Activated gamma-delta T cell (primary cell): ENCODE data around the gene MFSD1.

Source experiments
- DNase-seq: peaks from one replicate; lab custom pipeline; 2025; lab: John Stamatoyannopoulos, UW
- total RNA-seq, 2 donors: gene quantifications; one replicate each; lab custom pipeline; 2026; lab: John Stamatoyannopoulos, UW

The MFSD1 gene, protein sequence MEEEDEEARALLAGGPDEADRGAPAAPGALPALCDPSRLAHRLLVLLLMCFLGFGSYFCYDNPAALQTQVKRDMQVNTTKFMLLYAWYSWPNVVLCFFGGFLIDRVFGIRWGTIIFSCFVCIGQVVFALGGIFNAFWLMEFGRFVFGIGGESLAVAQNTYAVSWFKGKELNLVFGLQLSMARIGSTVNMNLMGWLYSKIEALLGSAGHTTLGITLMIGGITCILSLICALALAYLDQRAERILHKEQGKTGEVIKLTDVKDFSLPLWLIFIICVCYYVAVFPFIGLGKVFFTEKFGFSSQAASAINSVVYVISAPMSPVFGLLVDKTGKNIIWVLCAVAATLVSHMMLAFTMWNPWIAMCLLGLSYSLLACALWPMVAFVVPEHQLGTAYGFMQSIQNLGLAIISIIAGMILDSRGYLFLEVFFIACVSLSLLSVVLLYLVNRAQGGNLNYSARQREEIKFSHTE
- 53.4 to 59.1 reads per million in 2 donors for total RNA-seq

- DNase-seq, result peak; percentile 80
These were observed at the start of gene MFSD1 for GRCh38 chr3:158801696-158802408. Gene MFSD1 (plus strand): TSS chr3:158802054. CDS start chr3:158802153, 99 bp downstream.

DNA sequence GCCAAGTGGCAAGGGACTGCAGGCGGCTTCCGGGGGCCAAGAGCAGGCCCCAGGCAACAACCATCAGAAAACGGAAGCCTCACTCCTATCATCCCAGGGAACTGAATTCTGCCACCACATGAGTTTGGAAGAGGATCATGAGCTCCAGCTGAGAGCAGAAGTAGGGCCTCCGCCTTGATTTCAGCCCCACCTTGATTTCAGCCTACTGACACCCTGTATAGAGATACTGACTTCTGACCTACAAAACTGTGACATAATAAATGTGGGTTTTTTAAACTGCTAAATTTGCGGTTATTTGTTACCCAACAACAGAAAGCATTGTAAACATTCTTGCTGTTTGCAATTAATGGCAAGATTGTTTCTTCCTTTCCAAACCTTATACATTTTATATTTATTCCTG is 48.0 kb upstream of the MFSD1 start:
- DNase-seq, result no peak

DNA sequence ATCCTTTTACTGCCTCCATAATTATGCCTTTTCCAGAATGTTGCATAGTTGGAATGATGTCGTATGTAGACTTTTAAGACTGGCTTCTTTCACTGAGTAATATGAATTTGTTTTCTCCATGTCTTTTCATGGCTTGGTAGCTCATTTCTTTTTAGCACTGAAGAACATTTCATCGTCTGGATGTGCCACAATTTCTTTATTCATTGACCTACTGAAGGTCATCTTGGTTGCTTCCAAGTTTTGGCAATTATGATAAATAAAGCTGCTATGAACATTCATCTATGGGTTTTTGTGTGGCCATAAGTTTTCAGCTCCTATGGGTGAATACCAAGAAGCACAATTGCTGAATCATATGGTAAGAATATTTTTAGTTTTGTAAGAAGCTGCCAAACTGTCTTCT is 46.4 kb upstream of the MFSD1 start:
- DNase-seq, result no peak

GRCh38 chr3:158761350-158761749 is 40.5 kb upstream of the MFSD1 start:
- no peak for DNase-seq

DNA sequence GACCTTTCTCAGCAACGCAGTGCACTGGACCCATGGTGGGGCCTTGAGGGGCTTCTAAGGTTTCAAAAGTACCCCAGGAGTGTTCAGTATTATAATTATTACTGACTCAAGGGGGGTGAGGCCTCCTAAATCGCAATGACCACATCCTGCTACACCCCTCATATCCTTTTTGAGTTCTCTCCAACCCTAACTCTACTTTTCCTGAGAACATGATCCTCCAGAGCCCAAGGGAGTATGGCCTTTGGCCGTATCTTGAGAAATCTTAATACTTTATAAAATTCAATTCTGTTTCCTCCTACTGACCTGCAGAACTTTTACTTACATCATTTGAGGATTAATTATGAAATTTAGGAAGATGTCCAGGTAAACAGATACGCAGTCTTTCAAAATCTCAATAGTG is 39.2 kb upstream of the MFSD1 start:
- no peak for DNase-seq

DNA sequence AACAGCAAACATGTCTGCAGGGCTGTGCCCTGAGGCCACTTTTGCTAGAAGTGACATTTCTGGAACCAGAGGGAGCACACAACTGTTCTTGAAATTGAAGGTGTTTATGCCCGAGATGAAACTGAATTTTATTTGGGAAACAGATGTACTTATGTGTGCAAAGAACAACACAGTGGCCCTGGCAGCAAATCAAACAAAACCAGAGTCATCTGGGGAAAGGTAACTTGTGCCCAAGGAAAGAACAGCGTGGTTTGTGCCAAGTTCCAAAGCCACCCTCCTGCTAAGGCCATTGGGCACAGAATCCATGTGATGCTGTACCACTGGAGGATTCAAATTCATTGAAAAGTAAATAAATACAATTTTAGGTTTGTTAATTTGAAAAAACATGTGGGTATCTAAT is 38.4 kb upstream of the MFSD1 start:
- DNase-seq, result no peak

- no peak for DNase-seq
These were observed 36.2 kb upstream of the MFSD1 start for GRCh38 chr3:158765518-158766205.

DNA sequence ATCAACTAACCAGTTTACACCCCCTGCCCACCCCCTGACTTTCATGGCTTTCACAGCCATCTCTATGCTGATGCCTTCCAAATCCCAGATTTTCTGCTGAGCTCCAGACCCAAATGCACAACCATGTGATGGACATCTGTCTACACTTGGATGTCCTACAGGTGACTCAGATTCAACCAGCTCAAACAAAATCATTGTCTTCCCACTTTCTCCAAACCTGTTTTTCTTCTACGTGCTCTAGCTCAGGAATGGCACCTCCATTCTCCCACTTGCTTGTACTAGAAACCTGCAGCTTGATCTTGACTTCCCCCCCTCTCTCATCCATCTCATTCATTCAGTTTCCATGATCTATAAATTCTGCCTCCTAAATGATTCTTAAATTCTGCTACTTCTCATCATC is 35.5 kb upstream of the MFSD1 start:
- DNase-seq, result no peak

DNA sequence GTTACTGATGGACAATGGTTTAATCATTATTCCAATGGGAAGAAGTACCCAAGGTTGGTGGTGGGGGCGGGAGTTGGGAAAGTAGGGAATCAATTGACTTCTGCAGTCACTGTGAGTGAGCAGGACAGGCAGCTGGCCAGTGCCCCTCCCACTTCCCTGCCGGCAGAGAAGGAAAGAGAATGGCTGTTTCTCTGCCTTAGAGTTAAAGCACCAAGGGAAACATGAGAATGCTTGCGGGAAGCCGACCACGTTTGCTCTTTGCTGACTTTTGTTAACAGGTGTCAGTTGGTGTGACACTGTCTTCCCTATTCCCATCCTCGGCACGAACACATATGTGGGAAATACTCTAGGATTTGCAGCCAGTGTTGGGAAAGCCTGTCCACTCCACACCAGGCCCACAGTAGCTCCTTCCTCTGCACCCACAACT is 33.5 kb upstream of the MFSD1 start:
- DNase-seq, result no peak

DNA sequence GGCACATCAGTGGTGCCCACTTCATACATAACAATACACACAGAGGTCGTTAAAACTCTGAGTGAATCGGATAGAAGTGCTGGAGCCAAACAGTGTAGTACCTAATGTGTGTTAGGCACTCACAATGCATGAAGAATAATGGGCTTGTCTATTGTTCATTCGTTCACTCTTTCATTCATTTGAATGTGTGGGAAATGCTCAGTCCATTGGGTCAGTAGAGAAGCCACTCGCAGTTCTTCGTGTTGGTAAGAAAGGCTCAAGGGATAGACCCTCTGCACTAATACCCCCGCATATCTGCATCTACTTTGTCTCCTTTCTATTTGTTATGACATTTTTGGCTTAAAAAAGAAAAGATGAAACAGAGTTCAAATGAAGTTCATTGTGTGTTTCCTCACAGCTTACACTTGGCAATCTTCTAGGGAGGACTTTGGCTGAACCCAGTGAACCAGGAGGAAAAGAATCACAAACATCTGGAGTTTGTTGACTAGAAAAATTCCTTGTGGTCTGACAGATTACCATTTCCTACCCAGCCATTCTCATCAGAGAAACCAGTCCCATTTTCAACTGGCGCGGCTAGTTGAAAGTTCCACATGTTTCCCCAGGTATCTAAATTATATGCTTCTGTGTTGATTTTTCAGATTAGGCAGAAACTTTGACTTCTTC is 32.8 kb upstream of the MFSD1 start:
- no peak for DNase-seq

DNA sequence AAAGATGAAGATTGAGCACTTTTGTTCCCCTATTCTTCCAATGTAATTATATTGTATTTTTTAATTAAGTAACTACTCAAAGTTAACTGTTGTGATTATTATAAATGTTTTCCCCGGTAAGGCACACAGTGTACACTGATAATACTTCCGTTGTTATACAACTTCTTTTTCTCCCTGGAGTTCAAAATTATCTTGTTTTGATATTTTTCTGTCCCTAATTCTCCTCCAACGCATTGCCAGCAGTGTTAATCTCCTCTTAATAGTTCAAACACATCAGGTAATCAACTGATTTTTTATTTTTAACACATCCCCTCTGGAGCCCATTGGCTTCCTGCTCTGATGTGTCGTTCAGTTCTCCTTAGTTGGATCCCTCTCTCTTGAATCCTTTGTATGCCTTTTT is 32.3 kb upstream of the MFSD1 start:
- no peak for DNase-seq

DNA sequence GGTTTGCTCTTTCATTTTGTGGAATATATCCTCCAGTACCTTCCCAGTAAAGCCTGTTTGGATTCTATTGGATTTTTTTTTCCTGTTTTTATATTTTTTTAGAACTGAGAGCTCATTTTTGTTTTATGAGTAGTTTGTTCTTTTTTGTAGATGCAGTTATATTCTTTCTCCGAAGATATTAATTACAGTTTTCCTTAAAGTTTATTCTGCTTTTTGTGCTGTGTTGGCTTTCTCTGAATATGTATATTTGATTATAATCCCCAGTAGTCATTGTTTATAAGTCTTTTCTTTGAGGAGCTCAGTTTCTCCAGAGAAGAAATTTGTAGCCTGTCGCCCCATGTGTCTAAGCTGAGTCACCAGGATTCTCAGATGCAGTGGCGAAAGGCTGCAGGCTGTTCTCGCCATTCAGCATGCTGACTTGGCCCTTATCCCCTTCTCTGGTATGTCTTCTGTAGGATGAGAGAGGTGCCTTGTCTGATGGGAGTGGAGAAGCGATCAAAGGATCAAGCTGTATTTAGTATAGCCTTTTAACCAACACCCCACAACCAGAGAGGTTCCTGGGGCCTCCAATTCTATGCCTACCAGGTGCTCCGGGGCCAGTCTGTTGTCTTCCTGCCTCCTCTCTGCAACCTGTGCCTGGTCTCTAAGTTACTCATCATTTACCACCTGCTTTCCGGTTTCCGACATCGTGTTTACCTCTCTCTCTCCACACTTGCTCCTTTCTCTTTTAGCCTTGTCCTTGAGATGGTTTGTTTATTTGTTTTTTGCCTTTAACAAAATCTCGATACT is 31.7 kb upstream of the MFSD1 start:
- no peak for DNase-seq

GRCh38 chr3:158770741-158771350 is 31.0 kb upstream of the MFSD1 start:
- DNase-seq, result no peak

DNA sequence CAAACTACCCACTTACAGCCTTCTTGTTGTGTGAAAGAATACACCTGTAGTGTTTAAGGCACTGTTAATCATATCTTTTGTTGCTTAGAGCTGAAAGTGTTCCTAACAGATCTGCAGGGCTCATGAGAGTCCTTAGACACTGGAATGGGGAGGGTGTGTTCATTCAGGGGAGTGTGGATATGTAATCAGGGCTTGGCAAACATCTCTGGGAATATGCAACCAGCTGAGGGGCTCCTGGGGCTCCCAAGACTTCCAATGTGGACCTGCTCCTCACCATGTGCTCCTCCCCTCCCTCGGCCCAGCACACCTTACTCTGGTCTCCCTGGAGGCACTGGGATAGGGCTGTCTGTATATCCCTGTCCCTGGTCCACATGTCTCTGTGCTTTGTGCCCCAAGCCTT is 30.3 kb upstream of the MFSD1 start:
- no peak for DNase-seq

GRCh38 chr3:158771982-158772381 is 29.9 kb upstream of the MFSD1 start:
- no peak for DNase-seq

GRCh38 chr3:158773166-158773565 is 28.7 kb upstream of the MFSD1 start:
- DNase-seq, result no peak

DNA sequence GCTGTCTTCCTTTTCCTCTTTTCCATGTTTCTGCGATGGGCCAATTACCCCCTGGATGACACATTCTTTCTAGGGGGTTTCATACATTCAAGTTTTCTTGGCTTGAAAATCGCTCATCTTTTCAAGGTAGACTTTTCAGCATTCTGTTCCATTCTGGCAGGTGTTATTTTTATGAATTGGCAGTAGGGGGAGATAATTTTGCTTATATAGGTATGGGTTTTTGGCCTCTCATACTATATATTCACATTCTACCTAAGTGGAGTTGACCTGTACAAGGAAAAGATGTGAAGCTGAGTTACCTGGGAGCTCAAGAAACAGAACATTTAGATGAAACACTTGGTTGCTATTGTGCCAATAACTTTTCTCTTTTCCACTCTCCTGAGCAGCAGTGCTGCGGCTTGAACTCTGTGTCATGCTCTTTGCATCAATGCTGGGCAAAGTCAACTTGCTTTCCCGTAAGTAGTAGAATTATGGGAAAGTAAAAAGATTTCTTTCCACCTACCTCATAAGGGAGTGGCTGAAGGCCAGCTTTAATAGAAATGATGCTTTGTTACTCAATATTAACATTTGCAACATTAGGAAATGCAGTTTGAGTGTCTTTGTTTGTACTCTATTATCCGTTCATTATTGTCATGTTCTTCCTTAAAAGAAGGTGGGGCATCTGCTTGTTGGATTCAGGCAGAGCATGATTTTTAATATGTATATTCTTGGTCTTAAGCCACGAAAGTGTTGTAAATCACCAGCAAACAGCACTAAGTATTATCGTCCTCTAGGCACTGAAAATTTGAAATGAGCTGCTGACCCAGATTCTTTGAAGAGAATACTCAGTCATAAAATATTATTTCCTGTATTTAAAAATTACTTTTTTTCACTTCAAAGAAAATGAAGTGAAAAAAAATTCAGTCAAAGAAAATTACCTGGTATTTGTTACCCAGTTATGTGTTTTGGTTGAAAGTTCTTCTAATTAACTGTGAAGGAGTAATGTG is 27.7 kb upstream of the MFSD1 start:
- no peak for DNase-seq

DNA sequence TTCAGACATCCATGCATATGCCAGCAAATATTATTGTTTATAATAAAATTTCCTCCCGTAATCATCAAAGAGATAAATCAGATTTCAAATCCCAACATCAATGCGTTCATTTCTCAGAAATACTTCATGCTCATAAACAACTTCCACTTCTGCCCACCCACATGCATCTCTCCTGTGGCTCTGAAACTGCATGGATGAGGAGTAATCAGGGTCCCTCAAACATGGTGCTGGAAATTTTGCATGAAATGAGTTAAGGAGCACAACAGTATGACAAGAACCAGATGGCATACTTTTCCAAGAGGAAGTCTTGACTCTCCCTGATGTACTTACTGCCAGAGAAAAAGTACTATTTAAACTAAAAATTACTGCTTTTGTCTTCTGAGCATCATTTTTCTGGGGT is 26.9 kb upstream of the MFSD1 start:
- no peak for DNase-seq
